ENCODE measurements around the gene HYAL2.

Gene HYAL2

GRCh38 chr3:50302095-50303012, 20.2 kb downstream of the HYAL2 start:
- no peak for DNase-seq

- no peak for DNase-seq
Measured at GRCh38 chr3:50300681-50301254, 21.8 kb downstream of the HYAL2 start.

- no peak for DNase-seq
Measured at GRCh38 chr3:50299929-50300680, 22.4 kb downstream of the HYAL2 start.

- no peak for DNase-seq
Measured at GRCh38 chr3:50299638-50299928, 23.0 kb downstream of the HYAL2 start.

- peak; percentile 86 for DNase-seq
Measured at GRCh38 chr3:50298836-50299637, 23.5 kb downstream of the HYAL2 start, which contains the start of the genes HYAL3 and NAA80. Gene HYAL3 (minus strand): TSS chr3:50299405. CDS start chr3:50295602, 3,803 bp downstream. Gene NAA80 (minus strand): TSS chr3:50299405. CDS start chr3:50297463, 1,942 bp downstream.

- DNase-seq: no peak
Measured at GRCh38 chr3:50297896-50298725, 24.4 kb downstream of the HYAL2 start.

GRCh38 chr3:50297384-50297775, 25.2 kb downstream of the HYAL2 start:
- no peak for DNase-seq

GRCh38 chr3:50296721-50297383, 25.7 kb downstream of the HYAL2 start:
- no peak for DNase-seq

- DNase-seq: no peak
Measured at GRCh38 chr3:50295553-50296431, 26.8 kb downstream of the HYAL2 start.

GRCh38 chr3:50294492-50295403, 27.8 kb downstream of the HYAL2 start:
- no peak for DNase-seq

- no peak for DNase-seq
Measured at GRCh38 chr3:50294089-50294488, 28.5 kb downstream of the HYAL2 start.

- DNase-seq: no peak
Measured at GRCh38 chr3:50293079-50293801, 29.3 kb downstream of the HYAL2 start.

- DNase-seq: peak; percentile 86
Measured at GRCh38 chr3:50292159-50293078, 30.1 kb downstream of the HYAL2 start, which contains the start of gene IFRD2. Gene IFRD2 (minus strand): TSS chr3:50292429. CDS start chr3:50292274, 155 bp downstream.

GRCh38 chr3:50290161-50290641, 32.3 kb downstream of the HYAL2 start:
- no peak for DNase-seq

GRCh38 chr3:50289130-50289529, 33.4 kb downstream of the HYAL2 start:
- no peak for DNase-seq

- no peak for DNase-seq
Measured at GRCh38 chr3:50288387-50289007, 34.0 kb downstream of the HYAL2 start.

All from DMS153 (cell line).